ENCODE results near the gene TCF12. TPM values are rescaled to one million over a fixed set of nuclear protein-coding genes. Genes with fewer than 3 reads are reported as not detected.

TCF12 gene
- total and polyA plus RNA-seq, 2 donors (not counting 3 experiments of a cell fraction or from before 2014, with no cell fraction given): 72.1 to 133 TPM

DNA sequence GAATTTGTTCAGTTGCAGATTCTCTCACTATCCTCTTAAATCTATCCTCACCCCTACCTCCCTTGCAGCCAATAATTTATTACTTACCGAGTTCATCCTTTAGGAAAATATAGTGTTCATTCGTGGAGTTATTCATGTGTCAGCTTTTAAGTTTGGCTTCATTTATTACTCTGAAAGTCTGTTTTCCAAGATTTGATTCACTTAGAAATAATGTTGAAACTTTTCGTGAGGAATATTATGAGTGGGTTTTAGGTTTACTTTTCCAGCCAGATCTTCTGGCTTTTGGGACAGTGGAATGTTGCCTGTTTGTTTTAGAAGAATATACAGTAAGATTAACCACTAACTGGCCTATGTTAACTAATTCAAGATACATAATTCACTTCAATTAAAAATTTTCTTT is 296.9 kb downstream of the TCF12 start:
- H3K36me3 ChIP-seq (ENCODE audit: control insufficient read depth in 2 of 2, extremely low read depth in 1 of 2, insufficient read depth in 2 of 2, low read length in 2 of 2): no peaks in the 10 kb centered on the region
- intact Hi-C loops (cut with micrococcal nuclease): loop anchor here (2.0 to 10.0 kb wide), 2 partner anchors 331 to 395 kb away; no protein-coding TSS in a partner anchor
- ChIA-PET CTCF (interaction anchor here (1.5 to 1.7 kb wide), 5 partner anchors 17 to 393 kb away, joined by 4 to 22 read pairs (median 6); no protein-coding TSS in a partner anchor), POLR2A (no interaction called here)
- DNase-seq (ENCODE audit: low read depth, low spot score) (no peak), FAIRE-seq (no peak)
- no peak overlapping the region for H3K9ac ChIP-seq (replicated peaks; ENCODE audit: extremely low read depth, insufficient read depth, low read length)
- no peak overlapping the region for H3K4me2 ChIP-seq (ENCODE audit: insufficient read depth, low read length)
- dilution Hi-C loops (cut with MboI; ENCODE audit: extremely low pct_ligation_motif_present, low sequenced_read_pairs): no loop called here
- H3K27me3 ChIP-seq (ENCODE audit: control insufficient read depth in 2 of 2, insufficient read depth in 2 of 2, low read length in 2 of 2): no peaks in the 10 kb centered on the region
- no peak overlapping the region for H3K4me3 ChIP-seq (replicated peaks in 1 of 3; ENCODE audit: insufficient read depth in 1 of 3, low read depth in 1 of 3, low read length in 3 of 3)
- H3K9me3 ChIP-seq (replicated peaks; ENCODE audit: control insufficient read depth, insufficient read depth, low read length): no peaks in the 10 kb centered on the region
- BruUV-seq (replicated peaks): no TSS peak
- H3K9me1 ChIP-seq (replicated peaks; ENCODE audit: control insufficient read depth, extremely low read depth, insufficient read depth, low read length): no peaks in the 10 kb centered on the region
- H3K27ac ChIP-seq (ENCODE audit: insufficient read depth, low read depth, low read length): no peak overlapping the region
- H4K20me1 ChIP-seq (replicated peaks; ENCODE audit: control insufficient read depth, extremely low read depth, insufficient read depth, low read length): no peaks in the 10 kb centered on the region
- TF ChIP-seq POLR2AphosphoS5 (IDR thresholded peaks at IDR 0.05; ENCODE audit: insufficient read depth, low read depth, low read length) (no peak), JUN (IDR thresholded peaks at IDR 0.05; ENCODE audit: borderline replicate concordance, insufficient read depth, insufficient read length, low read depth) (no peak), GATA2 (IDR thresholded peaks at IDR 0.05; ENCODE audit: insufficient read depth, insufficient read length, low read depth, low read length) (no peak), MYC (IDR thresholded peaks at IDR 0.05; ENCODE audit: low read depth, low read length) (no peak), EZH2 (IDR thresholded peaks at IDR 0.05; ENCODE audit: borderline replicate concordance, low read depth, low read length, severe bottlenecking) (no peak), FOS (IDR thresholded peaks at IDR 0.05; ENCODE audit: borderline replicate concordance, insufficient read depth, low read length) (no peak), POLR2A (IDR thresholded peaks at IDR 0.05; ENCODE audit: low read depth, low read length) (no peak)
- TF ChIP-seq, protein P1, sequence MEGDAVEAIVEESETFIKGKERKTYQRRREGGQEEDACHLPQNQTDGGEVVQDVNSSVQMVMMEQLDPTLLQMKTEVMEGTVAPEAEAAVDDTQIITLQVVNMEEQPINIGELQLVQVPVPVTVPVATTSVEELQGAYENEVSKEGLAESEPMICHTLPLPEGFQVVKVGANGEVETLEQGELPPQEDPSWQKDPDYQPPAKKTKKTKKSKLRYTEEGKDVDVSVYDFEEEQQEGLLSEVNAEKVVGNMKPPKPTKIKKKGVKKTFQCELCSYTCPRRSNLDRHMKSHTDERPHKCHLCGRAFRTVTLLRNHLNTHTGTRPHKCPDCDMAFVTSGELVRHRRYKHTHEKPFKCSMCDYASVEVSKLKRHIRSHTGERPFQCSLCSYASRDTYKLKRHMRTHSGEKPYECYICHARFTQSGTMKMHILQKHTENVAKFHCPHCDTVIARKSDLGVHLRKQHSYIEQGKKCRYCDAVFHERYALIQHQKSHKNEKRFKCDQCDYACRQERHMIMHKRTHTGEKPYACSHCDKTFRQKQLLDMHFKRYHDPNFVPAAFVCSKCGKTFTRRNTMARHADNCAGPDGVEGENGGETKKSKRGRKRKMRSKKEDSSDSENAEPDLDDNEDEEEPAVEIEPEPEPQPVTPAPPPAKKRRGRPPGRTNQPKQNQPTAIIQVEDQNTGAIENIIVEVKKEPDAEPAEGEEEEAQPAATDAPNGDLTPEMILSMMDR (IDR thresholded peaks at IDR 0.05; ENCODE audit: extremely low read depth in 1 of 2, insufficient read depth in 1 of 2, low read depth in 1 of 2, low read length in 2 of 2): no peak
- TF ChIP-seq, protein P2, sequence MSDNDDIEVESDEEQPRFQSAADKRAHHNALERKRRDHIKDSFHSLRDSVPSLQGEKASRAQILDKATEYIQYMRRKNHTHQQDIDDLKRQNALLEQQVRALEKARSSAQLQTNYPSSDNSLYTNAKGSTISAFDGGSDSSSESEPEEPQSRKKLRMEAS (IDR thresholded peaks at IDR 0.05; ENCODE audit: insufficient read depth, insufficient read length): no peak
- H2AFZ ChIP-seq (ENCODE audit: low read depth, low read length): no peak overlapping the region
- peaks cover 18% of the 10 kb centered on the region for H3K4me1 ChIP-seq (ENCODE audit: control insufficient read depth, extremely low read depth, insufficient read depth, low read length)
- peaks cover 26% of the 10 kb centered on the region for H3K79me2 ChIP-seq (ENCODE audit: control insufficient read depth, insufficient read depth, low read length)
